ENCODE measurements around the gene GEMIN4.

The GEMIN4 gene

DNA sequence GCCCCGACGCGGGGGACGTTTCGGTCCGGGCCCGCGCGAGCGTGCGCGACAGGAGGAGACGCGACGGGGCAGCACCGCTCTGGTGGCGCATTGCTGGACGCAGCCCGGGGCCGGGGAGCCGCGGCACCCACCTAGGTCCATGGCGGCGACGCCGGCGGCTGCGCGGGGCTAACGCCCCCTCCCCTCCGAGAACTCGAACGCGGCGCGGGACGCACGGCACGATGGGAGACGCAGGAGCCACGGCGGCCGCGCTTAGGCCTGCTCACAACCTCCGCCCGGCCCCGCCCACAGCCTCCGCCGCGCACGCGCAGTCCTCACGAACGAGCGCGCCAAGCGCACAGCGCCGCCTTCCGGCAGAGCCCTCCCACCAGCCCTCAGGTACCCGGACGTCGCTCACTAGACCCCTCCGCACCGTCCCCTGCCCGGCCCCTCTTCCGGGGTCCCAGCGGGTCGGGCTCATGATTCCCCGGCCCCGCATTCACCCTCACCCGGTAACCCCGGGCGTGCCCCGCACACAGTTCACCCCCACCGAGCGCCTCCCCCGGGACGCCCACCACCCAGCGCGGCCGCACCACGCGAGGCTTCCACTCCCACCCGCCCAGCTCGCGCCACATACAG lies at the start of gene GEMIN4 (continued):
- TF ChIP-seq, protein P1, sequence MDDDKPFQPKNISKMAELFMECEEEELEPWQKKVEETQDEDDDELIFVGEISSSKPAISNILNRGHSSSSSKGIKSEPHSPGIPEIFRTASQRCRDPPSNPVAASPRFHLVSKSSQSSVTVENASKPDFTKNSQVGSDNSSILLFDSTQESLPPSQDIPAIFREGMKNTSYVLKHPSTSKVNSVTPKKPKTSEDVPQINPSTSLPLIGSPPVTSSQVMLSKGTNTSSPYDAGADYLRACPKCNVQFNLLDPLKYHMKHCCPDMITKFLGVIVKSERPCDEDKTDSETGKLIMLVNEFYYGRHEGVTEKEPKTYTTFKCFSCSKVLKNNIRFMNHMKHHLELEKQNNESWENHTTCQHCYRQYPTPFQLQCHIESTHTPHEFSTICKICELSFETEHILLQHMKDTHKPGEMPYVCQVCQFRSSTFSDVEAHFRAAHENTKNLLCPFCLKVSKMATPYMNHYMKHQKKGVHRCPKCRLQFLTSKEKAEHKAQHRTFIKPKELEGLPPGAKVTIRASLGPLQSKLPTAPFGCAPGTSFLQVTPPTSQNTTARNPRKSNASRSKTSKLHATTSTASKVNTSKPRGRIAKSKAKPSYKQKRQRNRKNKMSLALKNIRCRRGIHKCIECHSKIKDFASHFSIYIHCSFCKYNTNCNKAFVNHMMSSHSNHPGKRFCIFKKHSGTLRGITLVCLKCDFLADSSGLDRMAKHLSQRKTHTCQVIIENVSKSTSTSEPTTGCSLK (tag by site-specific recombination; IDR thresholded peaks at IDR 0.05), result no peak
- TF ChIP-seq ZNF10 (tag by site-specific recombination; IDR thresholded peaks at IDR 0.05), result no peak
- TF ChIP-seq HOXA7 (CRISPR knock-in tag; IDR thresholded peaks at IDR 0.05; ENCODE audit: borderline replicate concordance), result no peak
- TF ChIP-seq ZNF768 (tag by site-specific recombination; IDR thresholded peaks at IDR 0.05), result no peak
- peak; percentile 89; the same call in 1 of the 2 replicates for TF ChIP-seq ZNF76 (tag by site-specific recombination; IDR thresholded peaks at IDR 0.05; ENCODE audit: borderline replicate concordance, low read depth)
- TF ChIP-seq ZNF292 (tag by site-specific recombination; IDR thresholded peaks at IDR 0.05; ENCODE audit: borderline replicate concordance, low read depth), result no peak
- TF ChIP-seq, protein P2, sequence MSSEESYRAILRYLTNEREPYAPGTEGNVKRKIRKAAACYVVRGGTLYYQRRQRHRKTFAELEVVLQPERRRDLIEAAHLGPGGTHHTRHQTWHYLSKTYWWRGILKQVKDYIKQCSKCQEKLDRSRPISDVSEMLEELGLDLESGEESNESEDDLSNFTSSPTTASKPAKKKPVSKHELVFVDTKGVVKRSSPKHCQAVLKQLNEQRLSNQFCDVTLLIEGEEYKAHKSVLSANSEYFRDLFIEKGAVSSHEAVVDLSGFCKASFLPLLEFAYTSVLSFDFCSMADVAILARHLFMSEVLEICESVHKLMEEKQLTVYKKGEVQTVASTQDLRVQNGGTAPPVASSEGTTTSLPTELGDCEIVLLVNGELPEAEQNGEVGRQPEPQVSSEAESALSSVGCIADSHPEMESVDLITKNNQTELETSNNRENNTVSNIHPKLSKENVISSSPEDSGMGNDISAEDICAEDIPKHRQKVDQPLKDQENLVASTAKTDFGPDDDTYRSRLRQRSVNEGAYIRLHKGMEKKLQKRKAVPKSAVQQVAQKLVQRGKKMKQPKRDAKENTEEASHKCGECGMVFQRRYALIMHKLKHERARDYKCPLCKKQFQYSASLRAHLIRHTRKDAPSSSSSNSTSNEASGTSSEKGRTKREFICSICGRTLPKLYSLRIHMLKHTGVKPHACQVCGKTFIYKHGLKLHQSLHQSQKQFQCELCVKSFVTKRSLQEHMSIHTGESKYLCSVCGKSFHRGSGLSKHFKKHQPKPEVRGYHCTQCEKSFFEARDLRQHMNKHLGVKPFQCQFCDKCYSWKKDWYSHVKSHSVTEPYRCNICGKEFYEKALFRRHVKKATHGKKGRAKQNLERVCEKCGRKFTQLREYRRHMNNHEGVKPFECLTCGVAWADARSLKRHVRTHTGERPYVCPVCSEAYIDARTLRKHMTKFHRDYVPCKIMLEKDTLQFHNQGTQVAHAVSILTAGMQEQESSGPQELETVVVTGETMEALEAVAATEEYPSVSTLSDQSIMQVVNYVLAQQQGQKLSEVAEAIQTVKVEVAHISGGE (tag by site-specific recombination; conservative IDR thresholded peaks at IDR 0.05; ENCODE audit: low read depth), result peak; percentile 92
- TF ChIP-seq ZNF654 (tag by site-specific recombination; IDR thresholded peaks at IDR 0.05; ENCODE audit: low read depth), result 0 out of 2 replicates have a peak, but pooled peaks have one; percentile 16
- TF ChIP-seq ZFP69B (tag by site-specific recombination; IDR thresholded peaks at IDR 0.05), result no peak; the same call in 1 of the 2 replicates
- TF ChIP-seq ZNF221 (tag by site-specific recombination; IDR thresholded peaks at IDR 0.05; ENCODE audit: borderline replicate concordance), result no peak
- TF ChIP-seq, protein P3, sequence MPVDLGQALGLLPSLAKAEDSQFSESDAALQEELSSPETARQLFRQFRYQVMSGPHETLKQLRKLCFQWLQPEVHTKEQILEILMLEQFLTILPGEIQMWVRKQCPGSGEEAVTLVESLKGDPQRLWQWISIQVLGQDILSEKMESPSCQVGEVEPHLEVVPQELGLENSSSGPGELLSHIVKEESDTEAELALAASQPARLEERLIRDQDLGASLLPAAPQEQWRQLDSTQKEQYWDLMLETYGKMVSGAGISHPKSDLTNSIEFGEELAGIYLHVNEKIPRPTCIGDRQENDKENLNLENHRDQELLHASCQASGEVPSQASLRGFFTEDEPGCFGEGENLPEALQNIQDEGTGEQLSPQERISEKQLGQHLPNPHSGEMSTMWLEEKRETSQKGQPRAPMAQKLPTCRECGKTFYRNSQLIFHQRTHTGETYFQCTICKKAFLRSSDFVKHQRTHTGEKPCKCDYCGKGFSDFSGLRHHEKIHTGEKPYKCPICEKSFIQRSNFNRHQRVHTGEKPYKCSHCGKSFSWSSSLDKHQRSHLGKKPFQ (tag by site-specific recombination; IDR thresholded peaks at IDR 0.05), result no peak
- TF ChIP-seq ZNF366 (tag by site-specific recombination; conservative IDR thresholded peaks at IDR 0.05), result peak; percentile 13; the same call in 1 of the 2 replicates
- TF ChIP-seq, protein P4, sequence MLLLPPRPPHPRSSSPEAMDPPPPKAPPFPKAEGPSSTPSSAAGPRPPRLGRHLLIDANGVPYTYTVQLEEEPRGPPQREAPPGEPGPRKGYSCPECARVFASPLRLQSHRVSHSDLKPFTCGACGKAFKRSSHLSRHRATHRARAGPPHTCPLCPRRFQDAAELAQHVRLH (tag by site-specific recombination; IDR thresholded peaks at IDR 0.05), result 0 out of 2 replicates have a peak, but pooled peaks have one; percentile 13
- peak; percentile 56 for TF ChIP-seq GLIS1 (tag by site-specific recombination; IDR thresholded peaks at IDR 0.05)
- TF ChIP-seq, protein P5, sequence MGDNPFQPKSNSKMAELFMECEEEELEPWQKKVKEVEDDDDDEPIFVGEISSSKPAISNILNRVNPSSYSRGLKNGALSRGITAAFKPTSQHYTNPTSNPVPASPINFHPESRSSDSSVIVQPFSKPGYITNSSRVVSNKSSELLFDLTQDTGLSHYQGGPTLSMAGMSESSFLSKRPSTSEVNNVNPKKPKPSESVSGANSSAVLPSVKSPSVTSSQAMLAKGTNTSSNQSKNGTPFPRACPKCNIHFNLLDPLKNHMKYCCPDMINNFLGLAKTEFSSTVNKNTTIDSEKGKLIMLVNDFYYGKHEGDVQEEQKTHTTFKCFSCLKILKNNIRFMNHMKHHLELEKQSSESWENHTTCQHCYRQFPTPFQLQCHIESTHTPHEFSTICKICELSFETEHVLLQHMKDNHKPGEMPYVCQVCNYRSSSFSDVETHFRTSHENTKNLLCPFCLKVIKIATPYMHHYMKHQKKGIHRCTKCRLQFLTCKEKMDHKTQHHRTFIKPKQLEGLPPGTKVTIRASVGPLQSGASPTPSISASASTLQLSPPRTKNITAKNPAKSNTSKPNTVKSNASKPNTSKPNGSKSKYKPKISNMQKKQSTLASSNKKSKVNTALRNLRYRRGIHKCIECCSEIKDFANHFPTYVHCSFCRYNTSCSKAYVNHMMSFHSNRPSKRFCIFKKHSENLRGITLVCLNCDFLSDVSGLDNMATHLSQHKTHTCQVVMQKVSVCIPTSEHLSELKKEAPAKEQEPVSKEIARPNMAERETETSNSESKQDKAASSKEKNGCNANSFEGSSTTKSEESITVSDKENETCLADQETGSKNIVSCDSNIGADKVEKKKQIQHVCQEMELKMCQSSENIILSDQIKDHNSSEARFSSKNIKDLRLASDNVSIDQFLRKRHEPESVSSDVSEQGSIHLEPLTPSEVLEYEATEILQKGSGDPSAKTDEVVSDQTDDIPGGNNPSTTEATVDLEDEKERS (tag by site-specific recombination; IDR thresholded peaks at IDR 0.05), result 0 out of 2 replicates have a peak, but pooled peaks have one; percentile 46
- 0 out of 2 replicates have a peak, but pooled peaks have one; percentile 44 for TF ChIP-seq OVOL3 (tag by site-specific recombination; IDR thresholded peaks at IDR 0.05)
- TF ChIP-seq, protein P6, sequence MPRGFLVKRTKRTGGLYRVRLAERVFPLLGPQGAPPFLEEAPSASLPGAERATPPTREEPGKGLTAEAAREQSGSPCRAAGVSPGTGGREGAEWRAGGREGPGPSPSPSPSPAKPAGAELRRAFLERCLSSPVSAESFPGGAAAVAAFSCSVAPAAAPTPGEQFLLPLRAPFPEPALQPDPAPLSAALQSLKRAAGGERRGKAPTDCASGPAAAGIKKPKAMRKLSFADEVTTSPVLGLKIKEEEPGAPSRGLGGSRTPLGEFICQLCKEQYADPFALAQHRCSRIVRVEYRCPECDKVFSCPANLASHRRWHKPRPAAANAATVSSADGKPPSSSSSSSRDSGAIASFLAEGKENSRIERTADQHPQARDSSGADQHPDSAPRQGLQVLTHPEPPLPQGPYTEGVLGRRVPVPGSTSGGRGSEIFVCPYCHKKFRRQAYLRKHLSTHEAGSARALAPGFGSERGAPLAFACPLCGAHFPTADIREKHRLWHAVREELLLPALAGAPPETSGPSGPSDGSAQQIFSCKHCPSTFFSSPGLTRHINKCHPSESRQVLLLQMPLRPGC (tag by site-specific recombination; IDR thresholded peaks at IDR 0.05), result no peak; the same call in 1 of the 2 replicates
- 0 out of 2 replicates have a peak, but pooled peaks have one; percentile 59 for TF ChIP-seq ZNF561 (tag by site-specific recombination; IDR thresholded peaks at IDR 0.05; ENCODE audit: borderline replicate concordance)
- no peak for TF ChIP-seq SETDB1 (IDR thresholded peaks at IDR 0.05; ENCODE audit: insufficient read length, low read length)
- TF ChIP-seq ZNF121 (tag by site-specific recombination; IDR thresholded peaks at IDR 0.05), result peak; percentile 30; the same call in 1 of the 2 replicates
- no peak for TF ChIP-seq PRDM1 (tag by site-specific recombination; IDR thresholded peaks at IDR 0.05)
- 0 out of 2 replicates have a peak, but pooled peaks have one; percentile 66 for TF ChIP-seq ZNF837 (tag by site-specific recombination; IDR thresholded peaks at IDR 0.05)
- TF ChIP-seq, protein P7, sequence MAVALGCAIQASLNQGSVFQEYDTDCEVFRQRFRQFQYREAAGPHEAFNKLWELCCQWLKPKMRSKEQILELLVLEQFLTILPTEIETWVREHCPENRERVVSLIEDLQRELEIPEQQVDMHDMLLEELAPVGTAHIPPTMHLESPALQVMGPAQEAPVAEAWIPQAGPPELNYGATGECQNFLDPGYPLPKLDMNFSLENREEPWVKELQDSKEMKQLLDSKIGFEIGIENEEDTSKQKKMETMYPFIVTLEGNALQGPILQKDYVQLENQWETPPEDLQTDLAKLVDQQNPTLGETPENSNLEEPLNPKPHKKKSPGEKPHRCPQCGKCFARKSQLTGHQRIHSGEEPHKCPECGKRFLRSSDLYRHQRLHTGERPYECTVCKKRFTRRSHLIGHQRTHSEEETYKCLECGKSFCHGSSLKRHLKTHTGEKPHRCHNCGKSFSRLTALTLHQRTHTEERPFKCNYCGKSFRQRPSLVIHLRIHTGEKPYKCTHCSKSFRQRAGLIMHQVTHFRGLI (tag by site-specific recombination; IDR thresholded peaks at IDR 0.05), result peak; percentile 46; the same call in 1 of the 2 replicates
- TF ChIP-seq ZNF677 (tag by site-specific recombination; IDR thresholded peaks at IDR 0.05), result 0 out of 2 replicates have a peak, but pooled peaks have one; percentile 36
- TF ChIP-seq ZNF433 (tag by site-specific recombination; IDR thresholded peaks at IDR 0.05; ENCODE audit: low read depth), result no peak
